Kidney epithelial cell (primary cell): ENCODE data around the gene GLYATL3. TPM values are rescaled to one million over a fixed set of nuclear protein-coding genes. Genes with fewer than 3 reads are reported as not detected.

Source experiments
- DNase-seq: peaks from one replicate; pipeline ENCODE4 v3.0.0-alpha.2; 2010; ENCODE audit warnings: low read depth
- H3K27me3 ChIP-seq: 2 replicates; pipeline ENCODE4 v1.6.0; 2011; ENCODE audit warnings: low read length; ENCODE audit not compliant: control insufficient read depth, insufficient read depth
- H3K36me3 ChIP-seq: 2 replicates; pipeline ENCODE4 v1.5.1; 2011; ENCODE audit warnings: low read length; ENCODE audit not compliant: control insufficient read depth, insufficient read depth
- H3K4me3 ChIP-seq: 2 replicates; pipeline ENCODE4 v1.5.1; 2011; ENCODE audit warnings: low read depth, mild to moderate bottlenecking, control low read depth, low read length
- CTCF ChIP-seq: IDR thresholded peaks from 2 replicates; pipeline ENCODE4 v1.5.1; 2011; ENCODE audit warnings: mild to moderate bottlenecking, moderate library complexity, low read length, control low read depth, inconsistent platforms; ENCODE audit not compliant: insufficient read depth, poor library complexity, severe bottlenecking
- total RNA-seq: library from RNA; depleted of rRNA; stranded (reverse); fragments of >200 nt; gene quantifications from 2 replicates; pipeline ENCODE4 v1.2.3, GENCODE V29; 2015

Gene GLYATL3
- total RNA-seq, result not detected in 2 replicates

DNA sequence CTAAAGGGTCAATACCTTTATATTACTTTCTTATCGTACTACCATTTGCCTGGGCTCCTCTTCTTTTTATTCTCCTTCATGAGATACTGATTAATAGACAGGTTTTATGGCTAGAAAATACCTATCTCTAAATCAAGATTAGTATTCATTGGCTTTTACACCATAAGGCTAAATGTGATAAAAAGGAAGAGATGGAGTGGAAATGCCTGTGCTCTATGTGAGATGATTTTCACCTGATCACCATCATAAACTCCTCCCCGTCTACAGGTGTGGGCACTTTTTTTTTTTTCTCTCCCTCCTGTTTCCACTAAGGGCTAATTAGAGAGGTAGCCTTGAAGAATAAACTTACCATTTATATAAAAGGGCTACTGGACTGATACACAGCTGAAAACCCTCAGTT, at the start of gene GLYATL3:
Gene GLYATL3, plus strand, starts transcription at position 301 of the 400 bp plus-strand sequence. CDS start 12,068 bp downstream, outside the sequence.
- no peak within 1 kb of the TSS for H3K4me3 ChIP-seq

GRCh38 chr6:49453221-49453620, 46.5 kb upstream of the GLYATL3 start:
- H3K4me3 ChIP-seq, result no peak overlapping the region
- no peak for DNase-seq
- TF ChIP-seq CTCF, result no peak
- no peaks in the 10 kb centered on the region for H3K27me3 ChIP-seq
- H3K36me3 ChIP-seq, result no peaks in the 10 kb centered on the region

More for the DNA sequence above, at the start of gene GLYATL3:
- Histone ChIP-seq H3K36me3 (no peaks in the 10 kb centered on the region), H3K27me3 (no peaks in the 10 kb centered on the region)
- no peak for TF ChIP-seq CTCF
- DNase-seq, result no peak

DNA sequence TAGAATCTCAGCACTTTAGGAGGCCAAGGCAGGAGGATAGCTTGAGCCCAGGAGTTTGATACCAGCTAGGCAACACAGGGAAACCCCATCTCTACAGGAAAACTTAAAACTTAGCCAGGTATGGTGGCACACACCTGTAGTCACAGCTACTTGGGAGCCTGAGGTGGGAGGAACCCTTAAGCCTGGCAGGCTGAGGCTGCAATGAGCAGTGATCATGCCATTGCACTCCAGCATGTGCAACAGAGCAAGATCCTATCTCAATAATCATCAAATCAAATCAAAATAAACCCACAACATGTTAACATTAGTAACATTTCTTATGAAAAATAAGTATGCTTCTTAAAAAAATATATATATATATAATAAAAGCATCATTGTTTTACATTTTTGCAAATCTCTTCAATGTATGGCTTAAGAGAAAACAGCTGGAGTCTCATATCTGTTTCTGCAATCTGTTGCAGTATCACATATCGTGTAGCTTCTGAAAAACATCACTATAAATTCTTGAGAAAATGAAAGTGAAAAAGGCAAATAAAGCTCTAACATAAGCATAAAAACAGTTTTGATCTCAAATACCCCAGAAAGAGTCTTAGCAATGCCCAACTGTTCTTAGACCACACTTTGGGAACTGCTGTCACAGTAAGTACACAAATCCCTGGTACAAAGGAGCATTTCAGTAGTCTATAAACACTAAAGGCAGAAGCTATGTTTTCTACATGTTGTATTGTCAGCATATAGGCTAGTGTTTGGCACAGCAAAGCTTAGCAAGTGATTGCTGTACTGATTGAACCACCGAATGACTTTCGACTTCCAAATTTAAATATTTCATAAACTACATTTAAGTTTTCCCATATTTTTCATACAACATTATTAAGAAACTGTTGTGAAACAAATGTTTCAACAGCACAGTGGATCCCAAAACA, 44.7 kb upstream of the GLYATL3 start:
- H3K4me3 ChIP-seq, result no peak overlapping the region
- TF ChIP-seq CTCF, result no peak
- H3K36me3 ChIP-seq, result no peaks in the 10 kb centered on the region
- no peaks in the 10 kb centered on the region for H3K27me3 ChIP-seq
- no peak for DNase-seq

- DNase-seq, result no peak
- Histone ChIP-seq H3K36me3 (no peaks in the 10 kb centered on the region), H3K27me3 (no peaks in the 10 kb centered on the region), H3K4me3 (no peak overlapping the region)
- no peak for TF ChIP-seq CTCF
Observed at GRCh38 chr6:49457771-49458170, 42.0 kb upstream of the GLYATL3 start.

DNA sequence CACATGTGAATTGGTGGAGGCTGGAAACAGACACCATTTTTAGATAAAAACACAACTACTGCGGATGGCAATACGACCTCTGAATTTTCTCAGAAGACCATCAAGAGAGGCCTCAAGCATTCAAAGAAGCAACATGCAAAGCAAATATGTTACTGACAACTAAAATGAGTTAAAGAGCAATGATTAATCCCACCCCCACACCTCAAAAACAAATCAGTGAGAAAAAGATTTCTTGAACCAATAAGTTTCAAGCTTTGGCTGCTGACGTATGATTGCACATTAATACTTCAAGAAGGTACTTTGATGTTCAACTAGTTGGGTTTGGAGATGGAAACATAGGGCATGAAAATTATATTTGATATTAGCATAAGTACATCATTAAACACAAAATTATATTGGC, 37.7 kb upstream of the GLYATL3 start:
- Histone ChIP-seq H3K27me3 (no peaks in the 10 kb centered on the region), H3K36me3 (no peaks in the 10 kb centered on the region), H3K4me3 (peak overlapping the region; percentile 92)
- no peak for TF ChIP-seq CTCF
- DNase-seq, result no peak
